Neuron (in vitro differentiated cells): ENCODE results near the gene ATF4.

Experiments
- H2AFZ ChIP-seq: one replicate; pipeline ENCODE4 v1.6.1; 2013; ENCODE audit warnings: low read depth, mild to moderate bottlenecking, inconsistent platforms, low read length, moderate library complexity
- H3K27me3 ChIP-seq: one replicate; pipeline ENCODE4 v1.6.1; 2013; ENCODE audit warnings: low read length; ENCODE audit not compliant: insufficient read depth
- H3K36me3 ChIP-seq: one replicate; pipeline ENCODE4 v1.6.1; 2013; ENCODE audit warnings: low read length; ENCODE audit not compliant: insufficient read depth
- H3K4me1 ChIP-seq: one replicate; pipeline ENCODE4 v1.6.1; 2013; ENCODE audit warnings: low read length; ENCODE audit not compliant: insufficient read depth
- H3K4me3 ChIP-seq: 2 replicates; pipeline ENCODE4 v1.5.1; 2013; ENCODE audit warnings: mild to moderate bottlenecking, low read length, moderate library complexity
- H3K9me3 ChIP-seq: one replicate; pipeline ENCODE4 v1.6.1; 2013; ENCODE audit warnings: low read length

ATF4 gene

GRCh38 chr22:39554151-39554550 is 33.8 kb downstream of the ATF4 start:
- Histone ChIP-seq H2AFZ (no peak overlapping the region), H3K36me3 (no peaks in the 10 kb centered on the region), H3K9me3 (no peaks in the 10 kb centered on the region), H3K27me3 (peaks cover 50% of the 10 kb centered on the region), H3K4me3 (no peak overlapping the region), H3K4me1 (no peaks in the 10 kb centered on the region)

DNA sequence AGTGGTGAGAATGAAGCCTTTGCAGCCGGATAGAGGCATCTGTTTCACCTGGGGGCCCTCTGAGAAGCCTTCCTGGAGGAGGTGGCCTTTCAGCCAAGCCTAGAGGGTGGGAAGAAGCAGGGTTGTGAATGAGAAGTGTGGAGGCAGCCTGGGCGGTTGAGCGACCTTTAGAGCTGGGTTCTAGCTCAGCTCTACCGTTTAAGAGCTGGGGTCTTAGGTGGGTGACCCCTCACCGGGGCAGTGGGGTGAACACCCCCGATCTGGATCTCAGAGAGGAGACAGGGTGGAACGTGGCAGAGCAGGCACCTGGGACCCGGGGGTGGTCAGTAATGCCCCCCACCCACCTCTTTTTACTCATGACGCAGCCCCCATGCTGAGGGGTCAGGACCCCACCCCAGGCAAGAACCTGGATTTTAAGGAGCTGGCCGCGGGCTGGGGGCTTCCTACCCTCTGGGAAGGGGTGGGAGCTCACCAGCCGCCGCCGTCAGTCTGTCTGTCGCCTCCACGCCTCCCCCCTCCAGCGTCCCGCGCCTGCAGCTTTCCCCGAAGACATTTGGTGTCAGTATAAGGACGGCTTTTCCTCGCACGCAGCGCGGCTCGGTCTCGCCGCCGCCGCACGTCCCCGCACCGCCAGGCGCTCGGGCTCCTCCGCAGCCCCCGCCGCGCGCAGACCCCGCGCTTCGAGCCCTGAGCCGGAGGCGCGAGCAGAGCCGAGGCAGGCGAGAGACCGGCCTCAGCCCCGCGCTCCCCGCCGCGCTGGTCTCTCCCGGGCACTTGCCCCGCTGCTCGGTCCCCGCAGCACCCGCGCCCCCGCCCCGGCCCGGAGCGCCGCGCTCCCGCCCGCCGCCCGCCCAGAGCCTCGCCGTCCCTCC is 36.8 kb downstream of the ATF4 start:
- H3K4me3 ChIP-seq, result no peak overlapping the region
- H3K36me3 ChIP-seq, result no peaks in the 10 kb centered on the region
- peaks cover 49% of the 10 kb centered on the region for H3K27me3 ChIP-seq
- no peaks in the 10 kb centered on the region for H3K4me1 ChIP-seq
- H2AFZ ChIP-seq, result no peak overlapping the region
- no peaks in the 10 kb centered on the region for H3K9me3 ChIP-seq

DNA sequence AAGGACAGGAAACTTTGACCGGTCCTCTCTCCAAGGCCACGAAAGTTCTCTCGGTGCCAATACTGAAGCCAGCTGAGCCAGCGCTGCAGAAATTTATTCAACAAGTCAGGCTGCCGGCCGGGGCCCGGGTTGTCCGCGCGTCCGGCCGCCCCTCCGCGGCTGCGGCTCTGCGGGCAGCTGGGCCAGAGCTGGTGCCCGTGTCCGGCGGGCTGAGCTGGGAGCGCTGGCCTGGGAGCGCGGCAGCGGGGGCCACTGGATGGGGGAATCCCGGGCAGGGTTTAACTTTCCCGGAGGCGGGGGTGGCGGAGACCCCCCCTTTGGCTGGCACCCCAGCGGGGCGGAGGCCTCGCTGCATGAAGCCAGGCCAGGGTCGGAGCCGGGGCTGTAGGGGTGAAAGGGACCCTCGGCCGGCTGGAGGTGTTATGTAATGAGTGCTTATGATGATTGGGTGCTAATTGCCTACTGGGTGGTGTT is 37.9 kb downstream of the ATF4 start:
- Histone ChIP-seq H3K4me3 (no peak overlapping the region), H3K9me3 (no peaks in the 10 kb centered on the region), H2AFZ (no peak overlapping the region), H3K27me3 (peaks cover 51% of the 10 kb centered on the region), H3K4me1 (no peaks in the 10 kb centered on the region), H3K36me3 (no peaks in the 10 kb centered on the region)

- Histone ChIP-seq H3K4me1 (no peaks in the 10 kb centered on the region), H3K9me3 (no peaks in the 10 kb centered on the region), H2AFZ (no peak overlapping the region), H3K27me3 (peaks cover 51% of the 10 kb centered on the region), H3K36me3 (no peaks in the 10 kb centered on the region), H3K4me3 (no peak overlapping the region)
These were observed 38.6 kb downstream of the ATF4 start for GRCh38 chr22:39558950-39559349.

GRCh38 chr22:39559456-39560105 is 39.2 kb downstream of the ATF4 start:
- peaks cover 51% of the 10 kb centered on the region for H3K27me3 ChIP-seq
- no peak overlapping the region for H3K4me3 ChIP-seq
- no peak overlapping the region for H2AFZ ChIP-seq

GRCh38 chr22:39560127-39560526 is 39.8 kb downstream of the ATF4 start:
- Histone ChIP-seq H3K9me3 (no peaks in the 10 kb centered on the region), H2AFZ (no peak overlapping the region), H3K36me3 (no peaks in the 10 kb centered on the region), H3K4me3 (no peak overlapping the region), H3K4me1 (no peaks in the 10 kb centered on the region), H3K27me3 (peaks cover 51% of the 10 kb centered on the region)

More at GRCh38 chr22:39559456-39560105, 39.2 kb downstream of the ATF4 start:
- Histone ChIP-seq H3K36me3 (no peaks in the 10 kb centered on the region), H3K9me3 (no peaks in the 10 kb centered on the region), H3K4me1 (no peaks in the 10 kb centered on the region)

DNA sequence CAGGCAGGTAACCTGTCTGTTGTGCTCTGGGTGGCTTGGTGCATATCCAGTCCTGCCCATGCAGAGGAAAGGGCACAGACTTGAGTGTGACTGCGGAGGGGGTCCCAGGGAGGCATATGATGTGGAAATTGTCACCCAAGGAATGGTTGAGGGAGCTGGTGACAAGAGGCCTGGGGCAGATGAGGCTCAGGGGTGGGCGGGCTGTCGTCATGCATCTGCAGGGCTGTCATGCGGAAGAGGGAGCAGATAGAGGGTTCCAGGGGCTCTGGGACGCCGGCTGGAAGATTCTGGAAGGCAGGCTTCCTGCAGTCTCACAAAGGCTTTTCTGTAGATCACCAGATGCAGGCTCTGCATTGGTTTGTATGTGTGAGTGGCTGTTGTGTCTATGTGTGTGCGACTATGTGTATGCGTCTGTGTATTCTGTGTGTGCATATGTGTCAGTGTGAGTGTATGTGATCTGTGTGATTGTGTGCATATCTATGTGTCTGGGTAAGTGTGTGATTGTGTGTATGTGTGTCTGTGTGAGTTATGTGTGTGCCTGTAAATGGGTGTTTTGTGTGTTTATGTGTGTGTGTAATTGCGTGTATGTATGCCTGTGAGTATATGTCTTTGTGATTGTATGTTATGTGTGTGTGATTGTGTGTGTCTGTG is 42.6 kb downstream of the ATF4 start:
- no peak overlapping the region for H3K4me3 ChIP-seq
- H3K27me3 ChIP-seq, result peaks cover 28% of the 10 kb centered on the region
- H3K9me3 ChIP-seq, result no peaks in the 10 kb centered on the region
- H3K36me3 ChIP-seq, result no peaks in the 10 kb centered on the region
- H3K4me1 ChIP-seq, result no peaks in the 10 kb centered on the region
- no peak overlapping the region for H2AFZ ChIP-seq

- no peak overlapping the region for H2AFZ ChIP-seq
- H3K4me1 ChIP-seq, result no peaks in the 10 kb centered on the region
- peaks cover 20% of the 10 kb centered on the region for H3K27me3 ChIP-seq
- H3K36me3 ChIP-seq, result no peaks in the 10 kb centered on the region
- no peak overlapping the region for H3K4me3 ChIP-seq
- no peaks in the 10 kb centered on the region for H3K9me3 ChIP-seq
These were observed 43.4 kb downstream of the ATF4 start for GRCh38 chr22:39563571-39564428.

DNA sequence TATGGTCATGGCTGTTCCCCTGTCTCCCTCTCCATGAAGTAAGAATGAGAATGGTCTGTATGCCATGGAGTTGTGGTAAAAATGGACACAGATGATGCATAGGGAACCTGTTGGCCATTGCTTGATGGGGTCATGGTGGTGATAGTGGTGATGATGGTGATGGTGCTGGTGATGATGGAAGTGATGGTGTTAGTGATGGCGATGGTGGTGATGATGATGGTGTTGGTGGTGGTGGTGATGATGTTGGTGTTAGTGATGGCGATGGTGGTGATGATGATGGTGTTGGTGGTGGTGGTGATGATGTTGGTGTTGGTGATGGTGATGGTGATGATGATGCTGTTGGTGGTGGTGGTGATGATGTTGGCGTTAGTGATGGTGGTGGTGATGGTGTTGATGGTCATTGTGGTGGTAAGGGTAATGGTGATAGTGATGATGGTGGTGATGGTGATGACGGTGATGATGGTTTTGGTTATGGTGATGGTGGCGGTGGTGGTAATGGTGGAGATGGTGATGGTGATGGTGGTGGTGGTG is 45.1 kb downstream of the ATF4 start:
- Histone ChIP-seq H2AFZ (no peak overlapping the region), H3K9me3 (no peaks in the 10 kb centered on the region), H3K36me3 (no peaks in the 10 kb centered on the region), H3K4me1 (no peaks in the 10 kb centered on the region), H3K27me3 (peaks cover 6% of the 10 kb centered on the region), H3K4me3 (no peak overlapping the region)

GRCh38 chr22:39567135-39567946 is 47.0 kb downstream of the ATF4 start:
- no peak overlapping the region for H3K4me3 ChIP-seq
- H3K4me1 ChIP-seq, result no peaks in the 10 kb centered on the region
- H2AFZ ChIP-seq, result no peak overlapping the region
- H3K9me3 ChIP-seq, result no peaks in the 10 kb centered on the region
- no peaks in the 10 kb centered on the region for H3K36me3 ChIP-seq
- peaks cover 4% of the 10 kb centered on the region for H3K27me3 ChIP-seq

- no peaks in the 10 kb centered on the region for H3K9me3 ChIP-seq
- no peaks in the 10 kb centered on the region for H3K36me3 ChIP-seq
- no peak overlapping the region for H3K4me3 ChIP-seq
These were observed 48.1 kb downstream of the ATF4 start for GRCh38 chr22:39568278-39568981.

More at GRCh38 chr22:39568278-39568981, 48.1 kb downstream of the ATF4 start:
- Histone ChIP-seq H3K4me1 (no peaks in the 10 kb centered on the region), H2AFZ (no peak overlapping the region), H3K27me3 (peaks cover 2% of the 10 kb centered on the region)
